NCI-H1105 (cell line): ENCODE data around the gene DSCAML1.

Experiments
- DNase-seq: peaks from one replicate; lab custom pipeline; 2025; lab: John Stamatoyannopoulos, UW

DSCAML1 gene

DNA sequence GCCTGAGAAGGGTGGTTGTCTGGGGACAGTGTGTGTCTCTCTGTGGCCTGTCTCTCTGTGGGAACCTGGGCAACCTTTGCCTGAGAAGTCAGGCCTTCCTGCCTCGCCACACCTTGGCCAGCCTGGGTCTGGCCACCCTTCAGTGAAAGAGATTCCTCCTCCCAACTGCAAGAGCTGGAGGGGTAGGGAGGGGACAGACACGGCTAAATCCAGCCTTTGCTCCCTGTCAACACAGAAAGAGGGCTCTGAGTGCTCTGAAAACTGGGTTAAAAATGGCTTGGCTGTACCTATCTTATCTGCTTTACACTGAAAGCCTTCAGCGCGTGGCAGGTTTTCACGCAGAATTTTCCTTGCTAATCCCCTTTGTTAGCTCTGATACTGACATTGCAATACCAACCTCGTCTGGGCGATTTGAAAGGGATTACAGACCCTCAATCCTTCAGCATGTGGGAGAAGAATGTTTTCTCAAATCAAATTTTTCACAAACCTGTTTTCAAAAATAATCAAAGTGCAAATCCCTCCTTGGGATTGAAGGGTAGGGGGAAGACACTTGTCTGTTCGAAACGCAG lies 163.7 kb downstream of the DSCAML1 start:
- DNase-seq, result no peak

DNA sequence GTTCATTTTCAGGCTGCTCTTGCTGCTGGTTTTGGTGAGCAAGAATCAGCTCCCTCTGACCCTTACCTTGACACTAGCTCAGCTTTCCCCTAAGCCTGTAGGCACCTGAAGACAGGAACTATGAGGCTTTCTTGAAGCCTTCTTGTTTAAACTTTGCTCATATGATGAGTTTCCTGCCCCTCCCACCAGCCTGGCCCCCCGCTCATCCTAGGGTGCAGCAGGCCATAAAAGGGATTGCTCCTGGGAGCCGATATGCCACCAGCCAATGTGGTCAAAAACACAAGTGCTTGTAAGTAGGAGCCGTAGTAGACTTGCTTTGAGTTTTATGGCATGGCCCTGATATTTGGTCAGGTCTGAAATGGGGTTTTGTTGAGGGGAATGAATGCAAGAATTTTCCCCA lies 164.7 kb downstream of the DSCAML1 start:
- DNase-seq, result no peak

DNA sequence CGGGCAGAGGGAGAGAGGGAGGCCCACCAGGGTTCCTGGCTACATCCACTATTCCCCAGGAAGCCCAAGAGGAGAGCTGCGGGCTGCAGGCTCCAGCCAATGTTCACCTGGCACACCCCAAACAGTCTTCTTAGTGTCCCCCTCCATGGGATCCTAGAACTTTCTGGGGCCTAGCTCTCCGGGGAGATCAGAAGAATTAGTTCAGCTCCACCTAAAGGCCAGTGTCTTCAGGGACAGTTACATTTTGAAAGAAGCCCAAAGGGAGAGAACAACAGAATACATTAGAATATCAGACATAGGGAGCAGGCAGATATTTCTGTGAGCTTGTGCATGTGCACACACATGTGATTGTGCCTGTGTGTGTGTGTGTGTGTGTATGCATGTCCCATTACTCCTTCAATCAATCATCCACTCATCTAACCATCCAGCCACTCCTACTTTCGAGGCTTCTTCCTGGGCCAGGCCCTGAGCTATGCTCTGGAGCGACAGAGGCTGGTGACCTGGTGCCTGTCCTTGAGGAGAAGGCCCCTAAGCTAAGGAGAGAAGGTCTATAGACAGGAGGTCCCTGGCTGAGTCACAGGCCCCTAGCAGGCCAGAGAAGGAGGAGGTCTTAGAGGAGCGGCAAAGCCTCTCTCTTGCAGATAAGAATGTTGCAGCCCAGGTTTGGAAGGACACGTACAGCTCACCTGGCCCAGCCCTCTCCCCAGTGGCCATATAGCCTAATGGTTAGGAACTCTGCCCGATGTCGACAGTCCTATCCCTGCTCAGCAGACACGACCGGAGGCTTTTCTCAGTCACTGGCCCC lies 165.5 kb downstream of the DSCAML1 start:
- no peak for DNase-seq

DNA sequence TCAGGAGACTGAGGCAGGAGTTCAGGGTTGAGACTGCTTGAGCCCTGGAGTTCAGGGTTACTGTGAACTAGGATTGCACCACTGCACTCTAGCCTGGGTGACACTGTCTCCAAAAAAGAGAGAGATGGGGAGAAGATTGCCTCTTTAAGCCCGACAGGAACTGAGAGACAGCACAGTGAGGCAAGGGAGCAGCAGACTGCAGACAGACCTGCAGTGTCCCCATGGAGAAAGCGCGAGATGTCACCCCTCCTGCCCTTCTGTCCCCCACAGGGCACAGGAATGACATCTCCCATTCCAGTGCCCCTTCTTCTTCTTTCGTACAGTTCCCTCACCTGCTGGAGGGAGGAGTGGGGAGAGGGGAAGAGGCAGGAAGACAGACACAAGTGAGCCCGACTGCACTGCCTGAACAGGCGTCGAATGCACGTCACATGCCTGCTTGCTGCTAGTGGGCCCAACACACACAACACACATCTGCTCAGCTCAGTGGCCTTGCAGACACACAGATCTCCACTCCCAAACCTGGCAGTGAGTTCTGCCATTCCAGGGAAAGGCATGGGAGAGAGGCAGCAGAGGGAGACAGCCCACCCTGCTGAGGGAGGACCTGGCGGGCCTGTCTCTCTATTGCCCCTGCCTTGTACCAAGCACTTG lies 167.0 kb downstream of the DSCAML1 start:
- no peak for DNase-seq

DNA sequence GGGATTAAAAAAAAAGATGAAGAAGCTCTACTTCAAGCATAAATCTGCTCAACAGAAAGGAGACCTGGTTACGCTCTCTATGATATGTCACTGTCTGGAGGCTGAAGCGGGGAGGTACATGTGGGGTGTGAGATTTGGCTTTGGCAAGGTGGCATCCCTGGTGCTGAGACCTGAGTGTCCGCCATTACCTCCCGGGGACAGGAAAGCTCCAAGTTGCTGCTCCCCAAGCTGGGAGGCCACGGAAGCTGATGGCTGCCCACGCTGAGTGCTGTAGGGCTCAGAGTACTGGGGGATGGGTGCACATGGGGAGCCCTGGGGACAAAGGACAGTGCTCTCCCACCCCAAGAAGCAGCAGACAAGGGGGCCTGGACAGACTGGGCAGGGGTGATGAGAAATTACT lies 167.9 kb downstream of the DSCAML1 start:
- no peak for DNase-seq

DNA sequence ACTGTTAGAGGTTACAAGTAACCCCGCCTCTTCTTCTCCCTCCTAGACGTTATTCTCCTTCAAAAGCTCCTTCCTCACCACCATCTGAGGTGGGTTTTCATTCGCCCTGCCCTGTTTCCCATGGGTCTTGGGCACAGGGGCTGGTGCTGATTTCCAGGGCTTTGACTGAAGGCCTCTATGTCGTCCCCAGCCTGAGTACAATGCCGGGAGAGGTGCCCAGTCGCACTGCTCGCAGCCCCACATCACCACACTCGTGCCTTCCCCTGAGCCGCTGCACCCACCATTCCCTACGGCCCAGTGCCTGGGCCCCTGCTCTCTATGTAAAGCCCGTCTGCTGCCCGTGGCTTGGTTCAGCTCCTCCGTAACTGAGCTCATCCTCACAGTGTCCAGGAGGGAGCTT lies 169.8 kb downstream of the DSCAML1 start:
- no peak for DNase-seq

DNA sequence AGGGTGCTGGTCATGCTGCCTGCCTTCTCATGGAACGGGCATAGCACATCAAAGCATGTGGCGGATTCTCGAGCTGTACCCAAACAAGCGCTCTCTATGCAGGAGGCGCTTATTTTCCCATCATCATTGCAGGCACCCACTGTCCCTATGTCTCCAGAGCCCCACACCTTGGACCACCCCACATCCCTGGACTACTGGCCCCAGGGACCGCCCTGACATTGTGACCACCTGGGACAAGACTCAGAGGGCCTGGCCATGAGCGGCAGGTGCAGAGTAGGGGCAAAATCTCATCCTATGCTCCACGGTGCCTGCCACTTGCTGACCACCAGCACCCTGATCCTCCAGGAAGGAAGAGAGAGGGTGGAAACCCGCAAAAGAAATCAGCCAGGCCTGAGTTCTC lies 170.4 kb downstream of the DSCAML1 start:
- no peak for DNase-seq

DNA sequence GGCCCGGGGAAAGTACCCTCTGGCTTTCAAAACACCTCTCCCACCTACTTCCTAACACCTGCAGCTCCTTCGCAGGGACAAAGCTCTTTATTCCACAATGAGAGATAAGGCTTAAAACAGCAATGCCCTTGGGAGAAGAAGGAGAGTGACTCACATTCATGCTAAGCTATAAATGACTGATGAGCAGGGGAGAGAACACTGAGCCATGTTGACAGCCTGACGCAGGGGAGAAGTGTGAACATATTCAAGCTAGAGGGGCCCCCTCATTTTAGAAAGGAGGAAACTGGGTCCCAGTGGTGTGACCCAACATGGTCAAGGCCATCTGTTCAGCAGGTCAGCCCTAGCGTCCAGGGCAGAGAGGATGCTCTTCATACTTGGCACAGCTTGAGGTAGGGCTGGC lies 171.8 kb downstream of the DSCAML1 start:
- no peak for DNase-seq

DNA sequence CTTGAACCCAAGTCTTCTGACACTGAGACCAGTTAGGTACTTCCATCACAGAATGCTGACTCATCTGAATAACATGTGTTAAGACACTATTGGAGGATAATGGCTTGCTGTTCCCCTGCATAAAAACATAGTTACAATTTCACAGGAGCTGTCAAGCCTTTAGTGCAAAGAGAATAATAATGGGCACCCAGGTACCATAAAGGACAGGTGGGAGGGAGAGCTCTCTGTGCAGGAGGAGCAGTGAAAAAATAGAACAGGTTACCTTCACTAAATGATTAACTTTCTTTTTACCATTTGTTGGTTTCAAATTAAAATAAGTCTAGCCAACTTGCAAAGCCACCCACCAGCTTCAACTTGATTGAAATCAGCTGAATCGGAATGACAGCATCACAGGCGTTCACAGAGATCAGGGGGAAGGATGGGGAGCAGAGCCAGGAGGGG lies 173.2 kb downstream of the DSCAML1 start:
- no peak for DNase-seq

DNA sequence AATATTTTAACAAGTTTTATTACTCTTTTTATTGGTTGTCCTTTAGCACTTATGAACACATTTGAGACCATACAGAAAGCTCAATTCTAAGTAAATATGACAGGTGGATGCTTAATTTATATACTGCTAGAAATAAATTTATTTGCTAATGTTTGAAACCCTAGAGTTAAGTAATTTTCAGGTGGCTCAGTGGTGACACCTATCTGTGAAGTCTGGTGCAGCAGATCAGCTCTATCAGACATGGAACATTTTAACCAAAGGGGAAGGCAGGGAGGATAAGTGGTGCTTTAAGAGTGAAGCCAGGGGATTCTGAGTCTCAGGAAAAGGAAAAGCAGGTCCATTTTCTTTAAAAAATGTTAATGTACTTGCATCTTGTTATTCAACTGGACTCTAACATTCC lies 175.8 kb downstream of the DSCAML1 start:
- DNase-seq, result no peak

DNA sequence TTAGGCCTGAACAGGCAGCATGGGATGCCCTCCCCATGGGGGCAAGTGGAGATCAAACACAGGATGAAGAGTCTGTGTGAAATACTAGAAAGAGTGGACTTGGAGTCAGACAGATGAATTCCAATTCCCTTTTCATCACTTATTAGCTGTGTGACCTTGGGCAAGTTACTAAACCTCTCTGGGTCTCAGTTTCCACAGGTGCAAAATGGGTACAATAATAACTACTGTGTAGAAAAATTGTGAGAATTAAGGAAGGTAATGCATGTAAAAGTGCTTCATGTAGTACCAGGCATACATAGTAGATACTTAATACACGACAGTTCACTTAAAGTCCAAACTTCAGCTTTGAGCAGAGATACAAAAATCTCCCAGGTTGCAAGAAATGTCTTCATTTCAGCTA lies 176.4 kb downstream of the DSCAML1 start:
- no peak for DNase-seq

DNA sequence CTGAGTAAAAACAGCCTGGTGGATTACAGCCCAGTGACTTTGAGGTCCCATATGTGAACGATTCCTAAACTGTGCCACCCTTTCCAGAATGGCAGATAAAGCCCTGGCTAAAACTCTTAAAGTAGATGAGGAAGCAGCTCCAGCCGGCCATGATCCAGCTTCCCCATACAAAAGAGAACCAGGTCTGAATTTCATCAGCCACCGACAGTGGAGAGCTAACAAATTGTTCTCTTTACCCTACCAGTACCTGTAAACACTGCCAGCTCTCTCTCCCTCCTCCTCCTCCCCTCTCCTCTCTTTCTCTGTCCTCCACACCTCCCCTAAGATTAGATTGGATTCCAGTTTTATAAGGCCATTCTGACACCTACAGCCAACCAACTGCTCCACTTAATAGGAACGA lies 176.9 kb downstream of the DSCAML1 start:
- no peak for DNase-seq

DNA sequence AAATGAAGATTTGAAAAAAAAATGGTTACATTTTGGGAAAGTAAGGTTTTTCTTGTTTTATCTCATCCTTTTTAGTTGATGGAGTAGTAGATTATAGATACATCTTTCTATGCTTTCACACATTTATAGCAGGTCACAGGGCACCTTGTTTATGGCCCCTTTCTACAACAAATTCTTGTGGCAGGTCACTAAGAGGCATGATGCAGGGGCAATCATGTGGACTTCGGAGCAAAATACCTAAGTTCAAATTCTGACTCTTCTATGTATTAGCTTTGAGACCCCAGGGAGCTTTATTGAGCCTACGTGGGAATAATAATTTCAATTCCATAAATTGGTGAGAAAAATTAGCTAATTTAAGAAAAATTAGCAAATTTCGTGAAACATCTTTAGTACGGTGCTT lies 177.4 kb downstream of the DSCAML1 start:
- DNase-seq, result no peak

DNA sequence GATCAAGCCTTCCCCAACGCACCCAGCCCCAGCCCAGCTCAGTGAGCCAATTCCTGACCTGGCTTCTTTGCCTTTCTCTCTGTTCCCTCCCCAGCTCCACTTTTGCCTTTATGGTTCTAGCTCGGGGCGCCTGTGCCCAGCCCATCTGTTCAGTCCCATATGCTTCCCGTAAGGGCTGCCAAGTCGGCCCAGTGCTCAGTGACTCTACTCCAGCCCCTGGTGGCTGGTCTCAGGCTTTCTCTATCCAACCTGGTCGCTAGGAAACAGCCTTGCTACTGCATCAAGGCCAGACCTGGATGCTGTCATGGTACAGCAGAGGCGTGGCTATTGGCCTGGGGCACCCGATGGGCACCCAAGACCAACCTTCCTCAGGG lies 178.0 kb downstream of the DSCAML1 start:
- no peak for DNase-seq

DNA sequence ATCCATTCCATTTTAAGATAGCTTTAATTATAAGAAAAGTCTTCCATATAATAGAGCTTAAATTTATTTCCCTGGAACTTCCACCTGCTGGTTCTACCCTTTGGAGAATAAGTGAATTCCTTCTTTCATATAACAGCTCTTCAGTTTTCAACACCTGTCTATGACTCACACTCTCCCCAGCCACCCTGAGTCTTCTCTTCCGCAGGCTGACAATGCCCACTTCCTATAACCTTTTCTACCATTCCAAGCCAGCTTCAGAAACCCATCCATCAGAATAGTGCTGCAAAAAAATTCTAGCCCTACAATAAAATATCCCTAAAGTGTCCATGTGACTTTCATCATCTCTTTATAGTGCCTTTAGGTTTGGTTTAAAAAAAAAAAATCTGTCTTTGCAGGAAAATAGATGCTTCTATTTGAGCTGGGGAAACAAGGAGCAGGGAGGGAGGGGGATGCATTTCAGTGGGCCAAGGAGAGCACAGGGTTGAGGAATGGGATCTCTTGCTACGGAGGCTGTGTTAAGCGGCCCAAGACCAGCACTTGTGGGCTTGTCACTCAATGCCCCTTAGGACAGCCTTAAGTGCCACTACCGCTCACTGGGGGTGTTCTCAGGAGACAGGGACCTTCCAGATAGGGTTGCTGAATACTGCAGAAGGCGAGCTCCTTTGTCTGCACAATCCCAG lies 178.6 kb downstream of the DSCAML1 start:
- DNase-seq, result no peak

DNA sequence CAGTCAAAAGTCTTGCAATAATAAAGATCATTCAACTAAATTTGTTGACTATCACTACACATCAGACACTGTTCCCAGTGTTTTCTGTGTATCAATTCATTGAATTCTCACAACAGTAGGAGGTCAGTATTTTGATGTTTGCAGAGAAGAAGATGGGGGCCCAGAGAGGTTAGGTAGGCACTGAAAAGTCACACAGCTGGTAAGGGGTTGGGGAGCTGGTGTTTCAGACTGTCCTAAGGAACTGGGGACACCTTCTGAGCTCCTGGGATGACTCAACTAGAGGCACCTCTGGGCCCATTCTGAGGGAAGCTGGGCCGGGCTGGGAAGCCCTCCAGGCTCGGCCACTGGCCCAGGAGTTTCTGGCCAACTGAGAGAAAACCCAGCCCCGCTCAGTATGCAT lies 180.0 kb downstream of the DSCAML1 start:
- DNase-seq, result no peak

DNA sequence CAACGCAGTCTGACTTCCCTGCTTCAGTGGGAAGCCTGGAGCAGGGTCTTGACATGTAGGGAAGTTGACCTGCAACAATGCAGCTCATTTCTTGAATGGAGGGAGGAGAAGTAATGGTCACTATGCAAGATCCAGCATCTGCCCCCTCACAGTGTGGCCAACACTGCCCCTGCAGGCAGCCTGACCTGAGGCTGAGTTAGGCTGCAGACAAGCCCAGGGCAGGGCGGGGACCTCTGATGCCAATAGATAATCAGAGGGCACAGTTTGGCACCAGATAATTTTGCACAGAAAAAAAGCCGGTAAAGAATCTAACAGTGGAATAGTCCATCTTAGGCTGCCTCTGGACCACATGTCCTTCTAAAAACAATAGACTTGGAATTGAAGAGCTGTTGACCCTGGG lies 182.3 kb downstream of the DSCAML1 start:
- no peak for DNase-seq

DNA sequence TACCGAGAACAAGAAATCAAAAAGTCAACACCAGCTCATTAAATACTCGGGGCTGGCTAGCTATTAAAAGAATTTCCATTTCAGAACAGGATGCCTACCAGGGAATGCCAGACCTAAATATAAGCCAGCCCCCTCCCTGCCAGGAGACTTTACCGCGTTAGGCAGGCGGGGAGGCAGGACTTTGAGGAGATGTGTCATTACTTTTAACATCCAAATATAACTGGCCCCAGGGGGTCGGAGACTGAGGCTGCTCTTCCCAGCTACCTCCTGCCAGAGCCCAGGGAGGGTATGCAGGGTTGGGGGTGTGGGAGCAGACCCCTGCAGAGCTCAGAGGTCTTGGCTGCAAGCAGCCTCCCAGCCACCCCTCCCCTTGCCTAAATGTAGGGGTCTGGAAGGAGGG lies 183.5 kb downstream of the DSCAML1 start:
- no peak for DNase-seq

DNA sequence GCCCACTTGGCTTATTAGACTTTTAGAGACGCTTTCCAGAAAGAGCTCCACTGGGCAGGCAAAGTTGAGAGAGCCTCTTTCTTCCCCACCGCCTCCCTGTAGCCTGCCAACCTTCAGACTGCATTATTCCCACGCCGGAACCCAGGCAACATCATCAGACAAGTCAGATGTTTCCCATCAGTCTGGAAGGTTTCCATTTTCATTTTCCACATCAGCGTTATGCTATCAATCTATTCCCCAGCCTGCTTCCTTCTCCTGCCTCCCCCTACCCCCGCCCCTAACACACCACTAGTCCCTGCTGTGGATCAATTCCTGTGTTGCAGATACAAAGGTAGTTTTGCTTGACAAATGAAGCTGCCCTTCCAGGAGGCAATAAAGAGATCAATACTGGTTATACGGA lies 184.8 kb downstream of the DSCAML1 start:
- no peak for DNase-seq

DNA sequence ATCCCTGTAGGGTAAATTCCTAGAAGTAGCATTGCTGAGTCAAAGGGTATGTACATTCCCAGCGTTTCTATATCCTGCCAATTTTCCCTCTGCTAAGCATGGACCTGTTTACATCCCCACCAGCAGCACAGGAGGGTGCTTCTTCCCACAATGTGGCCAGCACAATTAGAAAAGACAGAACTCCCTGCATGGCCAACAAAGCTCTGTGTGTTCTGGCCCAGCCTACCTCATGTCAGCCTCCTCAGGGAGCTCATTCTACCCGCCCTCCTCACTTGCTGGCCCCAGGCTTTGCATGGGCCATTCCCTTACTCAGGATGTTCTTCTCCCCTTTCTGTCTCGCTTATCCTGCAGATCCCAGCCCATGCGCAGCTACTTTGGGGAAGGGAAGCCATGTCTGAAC lies 186.1 kb downstream of the DSCAML1 start:
- no peak for DNase-seq

DNA sequence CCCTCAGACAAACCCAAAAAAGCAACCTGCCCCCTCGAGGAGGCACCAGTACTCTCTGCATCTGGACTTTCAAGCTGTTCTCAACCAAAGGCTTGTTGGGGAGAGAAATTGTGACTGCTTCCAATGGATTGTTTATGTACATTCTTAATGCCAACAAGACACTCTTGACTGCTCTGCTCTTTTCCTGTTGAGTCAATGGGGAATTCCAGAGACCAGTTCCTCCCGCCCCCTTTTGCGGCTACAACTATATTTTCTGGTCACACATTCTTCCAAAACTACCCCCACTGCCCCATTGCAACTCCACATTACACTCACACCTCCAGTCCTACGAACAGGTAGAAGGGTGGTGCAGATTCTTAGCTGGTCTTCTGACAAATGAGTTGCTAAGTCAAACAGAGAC lies 187.0 kb downstream of the DSCAML1 start:
- no peak for DNase-seq

DNA sequence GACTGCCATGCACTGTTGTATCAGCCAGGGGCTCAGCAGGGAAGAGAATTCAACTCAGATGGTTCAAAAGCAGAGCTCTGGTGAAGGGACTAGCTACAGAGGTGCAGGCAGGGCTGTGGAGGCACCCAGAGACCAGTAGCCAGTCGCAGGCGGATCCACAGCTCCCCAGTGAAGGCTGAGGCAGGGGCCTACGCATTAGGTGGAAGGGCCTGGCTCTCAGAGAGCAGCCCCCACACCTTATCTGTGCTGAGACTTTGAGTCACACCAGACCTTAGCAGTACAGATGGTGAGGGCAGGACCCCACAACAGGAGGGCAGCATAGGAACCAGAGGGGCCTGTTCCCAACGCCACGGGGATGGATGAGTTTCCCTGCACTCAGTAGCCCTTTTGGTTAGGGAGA lies 189.6 kb downstream of the DSCAML1 start:
- DNase-seq, result no peak

DNA sequence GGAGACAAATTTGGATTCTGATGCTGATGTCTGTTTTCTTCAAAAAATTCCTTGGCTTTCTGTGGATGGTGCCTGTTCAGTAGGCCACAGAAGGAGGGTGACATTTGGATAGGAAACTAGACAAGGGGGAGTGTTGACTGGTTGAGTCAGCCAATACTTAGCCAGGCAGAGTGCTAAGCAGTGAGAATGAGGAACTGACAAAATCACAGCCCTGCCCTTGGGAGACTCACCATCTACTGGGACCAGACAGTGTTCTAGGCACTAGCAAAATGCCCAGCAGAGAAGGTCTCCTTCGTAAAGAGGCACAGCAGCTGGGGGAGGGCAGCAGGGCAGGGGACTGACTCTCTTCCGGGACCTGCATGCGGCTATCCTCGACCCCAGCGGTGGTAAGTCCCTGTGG lies 190.2 kb downstream of the DSCAML1 start:
- no peak for DNase-seq
